ENCODE data around the gene THSD4. TPM values are rescaled to one million over a fixed set of nuclear protein-coding genes. Genes with fewer than 3 reads are reported as not detected.

THSD4 gene
- total RNA-seq, 4 donors from 2014 or later, result 23.0 to 68.5 (median 48.6) TPM

DNA sequence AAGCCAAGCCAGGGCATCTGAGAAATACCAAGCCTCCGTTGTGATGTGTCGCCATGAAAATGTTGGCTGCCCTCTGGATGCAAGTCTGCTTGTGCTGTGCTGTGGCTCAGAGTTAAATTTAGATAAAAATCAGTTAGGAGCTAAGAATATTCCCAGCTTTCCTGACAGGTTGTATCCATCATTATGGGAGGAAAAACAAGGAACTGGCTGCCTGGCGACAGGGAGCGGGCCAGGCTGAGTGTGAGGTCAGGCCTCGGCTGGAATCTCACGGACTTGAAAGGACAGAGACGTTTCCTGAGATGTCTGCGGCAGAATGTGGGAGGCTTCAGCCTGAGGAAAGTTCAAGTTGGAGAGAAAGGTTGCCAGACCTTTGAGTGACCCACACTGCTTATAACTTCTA, 213.8 kb downstream of the THSD4 start:
- H3K4me3 ChIP-seq (replicated peaks in 1 of 3), result no peak overlapping the region
- no peaks in the 10 kb centered on the region for H3K9me3 ChIP-seq
- intact Hi-C loops (cut with DNase I), result no loop called here
- WGBS, 2 donors, result 68 to 80% methylated on average over 8 of the region's 8 CpGs
- H3K27ac ChIP-seq, result peak overlapping the region in 1 of 3 donors; percentile 49
- no peak for DNase-seq
- peaks cover 0 to 9% of the 10 kb centered on the region in 2 donors for H3K4me1 ChIP-seq
- no peaks in the 10 kb centered on the region for H3K36me3 ChIP-seq
- no peaks in the 10 kb centered on the region for H3K27me3 ChIP-seq
- TF ChIP-seq POLR2A (IDR thresholded peaks at IDR 0.05), result no peak
- TF ChIP-seq, protein P1, sequence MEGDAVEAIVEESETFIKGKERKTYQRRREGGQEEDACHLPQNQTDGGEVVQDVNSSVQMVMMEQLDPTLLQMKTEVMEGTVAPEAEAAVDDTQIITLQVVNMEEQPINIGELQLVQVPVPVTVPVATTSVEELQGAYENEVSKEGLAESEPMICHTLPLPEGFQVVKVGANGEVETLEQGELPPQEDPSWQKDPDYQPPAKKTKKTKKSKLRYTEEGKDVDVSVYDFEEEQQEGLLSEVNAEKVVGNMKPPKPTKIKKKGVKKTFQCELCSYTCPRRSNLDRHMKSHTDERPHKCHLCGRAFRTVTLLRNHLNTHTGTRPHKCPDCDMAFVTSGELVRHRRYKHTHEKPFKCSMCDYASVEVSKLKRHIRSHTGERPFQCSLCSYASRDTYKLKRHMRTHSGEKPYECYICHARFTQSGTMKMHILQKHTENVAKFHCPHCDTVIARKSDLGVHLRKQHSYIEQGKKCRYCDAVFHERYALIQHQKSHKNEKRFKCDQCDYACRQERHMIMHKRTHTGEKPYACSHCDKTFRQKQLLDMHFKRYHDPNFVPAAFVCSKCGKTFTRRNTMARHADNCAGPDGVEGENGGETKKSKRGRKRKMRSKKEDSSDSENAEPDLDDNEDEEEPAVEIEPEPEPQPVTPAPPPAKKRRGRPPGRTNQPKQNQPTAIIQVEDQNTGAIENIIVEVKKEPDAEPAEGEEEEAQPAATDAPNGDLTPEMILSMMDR (IDR thresholded peaks at IDR 0.05), result no peak

DNA sequence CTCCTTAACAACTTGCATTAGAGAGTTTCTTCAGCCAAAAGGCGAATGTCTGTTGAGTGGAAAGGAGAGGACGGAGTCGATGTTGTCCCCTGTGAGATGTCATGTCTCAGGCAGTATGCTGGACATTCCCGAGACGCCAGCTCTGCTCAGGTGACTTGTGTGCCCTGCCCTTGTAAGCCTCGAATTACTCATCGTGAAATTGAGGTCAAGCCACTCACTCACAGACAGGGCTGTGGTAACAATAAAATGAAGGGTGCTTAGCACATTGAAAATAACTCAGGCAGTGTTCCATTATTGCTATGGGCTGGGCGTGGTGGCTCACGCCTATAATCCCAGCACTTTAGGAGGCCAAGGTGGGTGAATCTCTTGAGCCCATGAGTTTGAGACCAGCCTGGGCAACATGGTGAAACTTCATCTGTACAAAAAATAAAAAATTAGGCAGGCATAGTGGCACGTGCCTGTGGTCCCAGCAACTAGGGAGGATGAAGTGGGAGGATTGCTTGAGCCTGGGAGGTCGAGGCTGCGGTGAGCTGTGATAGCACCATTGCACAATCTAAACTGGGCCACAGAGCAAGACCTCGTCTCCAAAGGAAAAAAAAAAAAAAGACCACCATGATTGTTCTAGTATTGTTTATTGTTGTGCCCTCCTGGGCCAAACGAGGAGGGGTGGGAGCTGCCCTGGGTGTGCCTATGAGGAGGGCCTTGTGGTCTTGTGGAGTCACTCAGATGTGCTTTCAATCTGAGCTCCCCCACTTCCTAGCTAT, 214.4 kb downstream of the THSD4 start:
- WGBS, 2 donors, result 76 to 77% methylated on average over 14 of the region's 14 CpGs
- peaks cover 0 to 9% of the 10 kb centered on the region in 2 donors for H3K4me1 ChIP-seq
- no peaks in the 10 kb centered on the region for H3K27me3 ChIP-seq
- H3K27ac ChIP-seq, result peak overlapping the region in 1 of 3 donors; percentile 49
- H3K9me3 ChIP-seq, result no peaks in the 10 kb centered on the region
- TF ChIP-seq, protein P1 (IDR thresholded peaks at IDR 0.05), result no peak
- no peak for TF ChIP-seq POLR2A (IDR thresholded peaks at IDR 0.05)
- peak; percentile 37 to 49 for DNase-seq
- H3K36me3 ChIP-seq, result no peaks in the 10 kb centered on the region
- intact Hi-C loops (cut with DNase I), result no loop called here
- H3K4me3 ChIP-seq (replicated peaks in 1 of 3), result no peak overlapping the region

DNA sequence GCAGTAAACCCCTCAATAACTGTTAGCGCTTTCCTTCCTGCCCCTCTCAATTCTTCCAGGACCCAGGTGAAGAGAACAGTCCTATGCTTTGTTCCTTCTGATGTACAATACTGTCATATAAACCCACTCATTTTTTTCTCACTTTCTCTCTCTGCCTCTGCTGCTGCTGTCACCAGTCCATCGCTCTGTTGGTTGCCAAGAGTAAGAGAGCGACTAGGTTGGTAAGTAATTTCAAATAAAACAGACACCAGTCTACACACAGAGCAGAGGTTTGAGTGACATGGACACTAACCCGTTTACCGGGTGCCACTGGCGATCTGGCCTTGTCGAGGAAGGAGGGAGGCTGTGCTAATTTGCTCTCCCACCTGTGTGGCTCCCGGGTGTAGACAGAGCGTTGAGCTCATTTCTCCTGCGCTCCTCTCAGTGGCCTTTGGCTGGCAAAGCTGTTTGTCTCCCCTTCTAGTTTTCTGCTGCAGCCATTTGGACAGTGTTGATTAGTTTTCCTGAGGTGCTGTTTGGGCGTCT, 215.4 kb downstream of the THSD4 start:
- WGBS, 2 donors, result 92 to 93% methylated on average over 9 to 11 of the region's 11 CpGs
- intact Hi-C loops (cut with DNase I), result no loop called here

DNA sequence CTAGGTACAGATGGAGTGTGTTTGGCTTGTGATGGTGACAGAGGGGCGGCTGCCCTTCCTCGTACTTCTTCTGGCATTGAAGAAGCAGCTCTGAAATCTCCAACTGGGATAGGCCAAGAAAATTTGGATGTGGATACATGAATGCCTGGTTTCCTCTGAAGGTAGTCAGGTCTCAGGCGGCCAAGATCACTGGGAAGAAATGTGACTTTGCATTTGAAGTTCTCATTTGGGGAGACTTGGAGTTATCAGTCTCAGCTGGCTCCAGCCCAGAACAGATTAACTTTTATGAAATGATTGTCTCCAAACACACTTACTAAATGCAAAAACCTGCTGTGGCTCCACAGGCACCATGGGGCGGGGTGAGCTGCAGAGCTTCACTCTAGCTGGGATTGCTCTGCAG, 215.9 kb downstream of the THSD4 start:
- H3K4me3 ChIP-seq (replicated peaks in 1 of 3), result no peak overlapping the region
- H3K27ac ChIP-seq, result no peak overlapping the region
- no peaks in the 10 kb centered on the region for H3K9me3 ChIP-seq
- no peaks in the 10 kb centered on the region for H3K27me3 ChIP-seq
- intact Hi-C loops (cut with DNase I), result no loop called here
- TF ChIP-seq, protein P1 (IDR thresholded peaks at IDR 0.05), result no peak
- no peak for TF ChIP-seq POLR2A (IDR thresholded peaks at IDR 0.05)
- H3K36me3 ChIP-seq, result no peaks in the 10 kb centered on the region
- WGBS, 2 donors, result 92 to 97% methylated on average over 3 to 4 of the region's 4 CpGs
- H3K4me1 ChIP-seq, result peaks cover 0 to 9% of the 10 kb centered on the region in 2 donors
- no peak for DNase-seq

More for the DNA sequence above, 215.4 kb downstream of the THSD4 start:
- no peak for DNase-seq
- no peak for TF ChIP-seq POLR2A (IDR thresholded peaks at IDR 0.05)
- TF ChIP-seq, protein P1 (IDR thresholded peaks at IDR 0.05), result no peak
- H3K4me1 ChIP-seq, result peaks cover 0 to 9% of the 10 kb centered on the region in 2 donors
- no peaks in the 10 kb centered on the region for H3K27me3 ChIP-seq
- no peak overlapping the region for H3K27ac ChIP-seq
- no peaks in the 10 kb centered on the region for H3K36me3 ChIP-seq
- H3K4me3 ChIP-seq (replicated peaks in 1 of 3), result no peak overlapping the region
- no peaks in the 10 kb centered on the region for H3K9me3 ChIP-seq

DNA sequence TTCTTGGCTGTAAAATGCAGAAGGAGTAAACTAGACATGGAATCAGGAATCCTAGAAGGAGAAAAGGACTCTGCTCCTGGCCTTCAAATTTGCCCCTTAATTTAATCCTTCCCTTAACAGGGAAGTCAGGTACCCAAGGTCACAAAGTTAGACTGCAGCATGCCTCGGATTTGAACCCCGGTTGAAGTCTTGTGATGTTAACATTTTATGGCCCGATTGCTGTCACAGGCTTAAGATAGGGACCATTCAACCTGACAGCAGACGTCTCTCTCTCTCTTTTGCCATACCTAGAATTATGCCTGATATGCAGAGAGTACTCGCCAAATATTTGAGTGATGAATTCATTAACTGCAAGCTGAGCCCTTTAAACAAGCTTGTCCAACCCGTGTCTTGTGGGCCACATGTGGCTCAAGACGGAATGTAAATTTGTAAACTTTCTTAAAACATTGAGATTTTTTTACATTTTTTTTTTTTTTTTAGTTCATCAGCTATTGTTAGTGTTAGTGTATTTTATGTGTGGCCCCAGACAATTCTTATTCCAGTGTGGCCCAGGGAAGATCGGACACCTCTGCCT, 217.2 kb downstream of the THSD4 start:
- Histone ChIP-seq H3K4me1 (peaks cover 7 to 18% of the 10 kb centered on the region in 2 donors), H3K27ac (no peak overlapping the region), H3K9me3 (no peaks in the 10 kb centered on the region), H3K27me3 (no peaks in the 10 kb centered on the region), H3K4me3 (replicated peaks in 1 of 3) (no peak overlapping the region), H3K36me3 (no peaks in the 10 kb centered on the region)
- intact Hi-C loops (cut with DNase I), result no loop called here
- no peak for DNase-seq
- TF ChIP-seq, protein P1 (IDR thresholded peaks at IDR 0.05), result no peak
- no peak for TF ChIP-seq POLR2A (IDR thresholded peaks at IDR 0.05)
- 91 to 92% methylated on average over 8 of the region's 8 CpGs for WGBS, 2 donors

Data from thyroid gland (tissue), 4 donors.